ENCODE results near the gene FAM20C.

Gene FAM20C

DNA sequence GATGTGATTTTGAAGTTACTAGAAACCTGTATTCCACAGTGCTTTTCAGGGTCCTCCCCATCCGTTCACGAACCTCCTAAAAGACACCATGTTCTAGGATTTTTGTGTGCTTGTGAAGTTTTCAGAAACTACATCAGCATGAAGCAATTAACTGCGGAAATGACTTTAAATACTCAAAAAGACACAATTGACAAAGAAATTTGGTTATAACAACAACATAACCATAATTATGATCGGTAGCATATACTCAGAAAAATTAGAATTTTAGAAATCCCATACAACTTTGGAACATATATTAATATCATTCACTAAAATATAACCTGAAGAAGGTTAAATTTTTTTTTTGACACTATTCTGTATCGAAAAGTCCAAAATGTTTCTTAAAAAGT, 43.8 kb upstream of the FAM20C start:
- intact Hi-C loops (cut with DNase I; ENCODE audit: low total_unique reads) = loop anchor here (5.0 kb wide), 1 partner anchor 44 kb away; the partner anchor contains the start of gene FAM20C
- TF ChIP-seq, protein P1, sequence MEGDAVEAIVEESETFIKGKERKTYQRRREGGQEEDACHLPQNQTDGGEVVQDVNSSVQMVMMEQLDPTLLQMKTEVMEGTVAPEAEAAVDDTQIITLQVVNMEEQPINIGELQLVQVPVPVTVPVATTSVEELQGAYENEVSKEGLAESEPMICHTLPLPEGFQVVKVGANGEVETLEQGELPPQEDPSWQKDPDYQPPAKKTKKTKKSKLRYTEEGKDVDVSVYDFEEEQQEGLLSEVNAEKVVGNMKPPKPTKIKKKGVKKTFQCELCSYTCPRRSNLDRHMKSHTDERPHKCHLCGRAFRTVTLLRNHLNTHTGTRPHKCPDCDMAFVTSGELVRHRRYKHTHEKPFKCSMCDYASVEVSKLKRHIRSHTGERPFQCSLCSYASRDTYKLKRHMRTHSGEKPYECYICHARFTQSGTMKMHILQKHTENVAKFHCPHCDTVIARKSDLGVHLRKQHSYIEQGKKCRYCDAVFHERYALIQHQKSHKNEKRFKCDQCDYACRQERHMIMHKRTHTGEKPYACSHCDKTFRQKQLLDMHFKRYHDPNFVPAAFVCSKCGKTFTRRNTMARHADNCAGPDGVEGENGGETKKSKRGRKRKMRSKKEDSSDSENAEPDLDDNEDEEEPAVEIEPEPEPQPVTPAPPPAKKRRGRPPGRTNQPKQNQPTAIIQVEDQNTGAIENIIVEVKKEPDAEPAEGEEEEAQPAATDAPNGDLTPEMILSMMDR (IDR thresholded peaks at IDR 0.05) = no peak

DNA sequence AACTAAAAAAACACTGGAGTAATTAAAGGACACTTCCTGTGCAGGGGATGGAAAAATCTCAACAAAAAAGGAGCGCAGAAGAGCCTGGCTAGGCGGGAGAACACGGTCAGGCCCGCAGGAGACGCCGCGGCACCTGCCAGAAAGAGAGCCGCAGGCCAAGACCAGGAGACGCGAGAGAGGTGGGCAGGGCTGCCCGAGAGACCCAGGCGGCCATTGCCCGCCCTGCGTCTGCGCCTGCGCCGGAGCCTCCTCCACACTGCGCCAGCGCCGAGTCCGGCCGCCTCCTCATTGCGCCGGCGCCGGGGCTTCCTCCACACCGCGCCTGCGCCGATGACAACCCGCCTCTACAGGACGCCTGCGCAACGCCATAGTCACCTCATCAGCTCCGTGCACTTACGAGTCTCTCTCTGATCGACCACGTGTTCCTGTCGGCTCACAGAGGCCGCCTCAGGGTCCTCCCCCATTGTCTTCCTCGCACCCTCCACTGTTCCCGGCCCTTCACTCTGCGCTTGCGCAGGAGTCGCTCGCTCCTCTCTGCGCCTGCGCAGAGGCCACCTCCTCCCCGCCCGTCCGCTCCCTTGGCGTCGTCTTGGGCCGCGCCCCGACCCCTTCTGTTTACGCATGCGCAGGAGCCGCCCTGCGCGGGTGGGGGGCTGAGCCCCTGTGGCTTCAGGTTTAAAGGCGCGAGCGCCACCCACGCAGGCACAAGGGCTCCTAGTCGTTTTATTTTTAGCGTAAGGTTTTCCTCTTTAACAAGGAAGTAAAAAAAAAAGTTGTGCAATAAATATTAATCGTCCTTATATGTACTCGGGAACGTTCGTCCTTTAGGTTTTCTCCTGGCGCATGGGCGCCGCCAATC, 43.2 kb upstream of the FAM20C start:
- H3K4me1 ChIP-seq = peaks cover 0 to 28% (median 12%) of the 10 kb centered on the region in 4 donors
- peak overlapping the region; percentile 51 to 66 for H3K4me3 ChIP-seq
- no peaks in the 10 kb centered on the region for H3K27me3 ChIP-seq
- H3K9me3 ChIP-seq = no peaks in the 10 kb centered on the region
- TF ChIP-seq, protein P1 (IDR thresholded peaks at IDR 0.05) = no peak
- H3K36me3 ChIP-seq = no peaks in the 10 kb centered on the region
- H3K27ac ChIP-seq = peak overlapping the region; percentile 92 to 94
- intact Hi-C loops (cut with DNase I; ENCODE audit: low total_unique reads) = loop anchor here (5.0 kb wide), 1 partner anchor 43 kb away; the partner anchor contains the start of gene FAM20C
- DNase-seq = peak; percentile 98 to 99

More for the DNA sequence above, 43.8 kb upstream of the FAM20C start:
- H3K9me3 ChIP-seq = no peaks in the 10 kb centered on the region
- DNase-seq = no peak
- H3K4me1 ChIP-seq = peaks cover 0 to 28% (median 10%) of the 10 kb centered on the region in 4 donors
- no peaks in the 10 kb centered on the region for H3K27me3 ChIP-seq
- H3K36me3 ChIP-seq = no peaks in the 10 kb centered on the region
- H3K27ac ChIP-seq = peak overlapping the region; percentile 92 to 94
- H3K4me3 ChIP-seq = peak overlapping the region; percentile 51 to 66

DNA sequence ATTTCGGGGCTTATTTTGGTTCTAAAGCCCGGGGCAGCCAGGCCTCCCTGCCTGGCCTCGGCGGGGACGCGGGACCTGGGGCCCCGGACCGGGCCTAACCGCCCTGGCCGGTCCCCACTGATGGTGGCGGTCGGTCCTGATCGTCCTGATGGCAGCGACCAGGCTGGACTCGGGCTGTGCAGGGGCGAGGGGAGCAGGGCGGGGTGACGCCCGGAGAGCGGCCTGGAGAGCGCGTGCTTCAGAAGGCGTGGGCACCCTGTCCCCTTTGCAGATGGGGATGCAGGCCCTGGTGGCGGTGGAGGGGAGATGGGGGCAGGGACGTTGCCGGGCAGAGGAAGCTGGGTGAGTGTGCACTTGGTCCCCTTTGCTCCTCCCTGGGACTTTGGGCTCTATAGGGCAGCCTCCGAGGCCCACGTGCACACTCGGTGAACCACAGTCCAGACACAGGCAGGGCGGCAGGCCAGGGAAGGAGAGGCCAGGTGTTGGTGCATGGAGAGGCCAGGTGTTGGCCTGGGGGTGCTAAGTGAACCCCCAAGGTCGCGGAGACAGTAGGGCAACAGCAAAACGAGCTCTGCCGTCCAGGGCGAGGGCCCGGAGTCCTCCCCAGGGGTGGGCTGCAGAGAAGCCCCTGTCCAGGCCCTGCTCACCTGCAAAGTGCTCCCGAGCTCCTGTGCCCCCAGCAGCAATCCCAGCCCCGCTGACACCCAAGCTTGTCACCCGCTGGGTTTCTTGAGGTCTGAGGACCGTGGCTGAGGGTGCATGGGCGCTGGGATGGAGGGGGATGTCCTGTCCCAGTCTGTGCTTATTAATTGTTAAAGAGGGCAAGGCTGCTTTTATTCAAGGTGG, 42.4 kb upstream of the FAM20C start:
- DNase-seq = peak; percentile 45 to 83
- intact Hi-C loops (cut with DNase I; ENCODE audit: low total_unique reads) = loop anchor here (5.0 kb wide), 1 partner anchor 42 kb away; the partner anchor contains the start of gene FAM20C
- Histone ChIP-seq H3K4me1 (peaks cover 0 to 27% (median 12%) of the 10 kb centered on the region in 4 donors), H3K36me3 (no peaks in the 10 kb centered on the region), H3K27ac (peak overlapping the region; percentile 92 to 94), H3K27me3 (no peaks in the 10 kb centered on the region), H3K9me3 (no peaks in the 10 kb centered on the region), H3K4me3 (peak overlapping the region; percentile 51 to 66)
- TF ChIP-seq, protein P1 (IDR thresholded peaks at IDR 0.05) = no peak

DNA sequence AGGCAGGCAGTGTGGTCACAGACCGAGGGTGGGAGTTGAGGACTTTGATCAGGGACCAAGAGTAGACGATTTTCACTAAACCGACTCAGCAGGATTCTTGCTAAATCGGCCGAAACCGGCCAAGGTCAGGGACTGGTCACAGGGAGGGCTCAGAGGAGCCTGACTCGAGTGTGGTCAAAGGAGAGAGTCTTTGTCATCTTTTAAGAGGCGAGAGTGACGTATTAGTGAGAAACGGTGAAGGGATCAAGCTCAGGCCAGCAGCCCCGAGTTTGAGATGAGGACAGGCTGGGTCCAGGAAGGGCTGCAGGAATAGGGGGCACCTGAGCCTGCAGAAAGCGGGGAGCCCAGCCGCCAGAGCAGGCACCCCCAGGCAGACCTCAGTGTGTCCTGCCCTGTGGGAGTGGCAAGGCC, 41.6 kb upstream of the FAM20C start:
- intact Hi-C loops (cut with DNase I; ENCODE audit: low total_unique reads) = no loop called here
- no peak overlapping the region for H3K4me3 ChIP-seq
- DNase-seq = peak; percentile 33 to 66
- no peaks in the 10 kb centered on the region for H3K9me3 ChIP-seq
- no peak overlapping the region for H3K27ac ChIP-seq
- TF ChIP-seq, protein P1 (IDR thresholded peaks at IDR 0.05) = no peak
- H3K27me3 ChIP-seq = no peaks in the 10 kb centered on the region
- peaks cover 0 to 27% (median 12%) of the 10 kb centered on the region in 4 donors for H3K4me1 ChIP-seq
- H3K36me3 ChIP-seq = no peaks in the 10 kb centered on the region

DNA sequence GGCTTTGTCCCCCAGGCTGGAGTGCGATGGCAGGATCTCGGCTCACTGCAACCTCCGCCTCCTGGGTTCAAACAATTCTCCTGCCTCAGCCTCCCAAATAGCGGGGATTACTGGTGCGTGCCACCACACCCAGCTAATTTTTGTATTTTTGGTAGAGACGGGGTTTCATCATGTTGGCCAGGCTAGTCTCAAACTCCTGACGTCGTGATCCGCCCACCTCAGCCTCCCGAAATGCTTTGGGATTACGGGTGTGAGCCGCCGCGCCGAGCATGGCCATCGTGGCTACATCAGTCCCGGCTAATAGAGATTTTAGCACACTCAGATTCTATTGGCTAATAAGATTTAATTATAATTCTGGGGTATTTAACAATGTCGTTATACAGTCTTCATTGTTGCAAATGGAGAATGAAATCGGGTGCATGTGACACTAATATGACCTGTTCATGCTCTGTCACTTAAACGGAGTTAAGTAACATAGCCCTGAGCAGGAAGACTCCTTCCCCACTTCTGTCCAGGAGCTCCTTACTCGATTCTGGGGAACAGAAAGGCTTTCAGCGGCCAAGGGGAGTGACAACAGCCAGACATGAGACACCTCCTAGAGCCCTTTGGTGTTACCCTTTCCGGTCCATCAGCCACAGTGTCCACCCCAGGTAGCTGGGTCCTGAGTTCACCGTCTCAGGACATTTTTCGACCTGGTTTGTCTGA, 40.9 kb upstream of the FAM20C start:
- Histone ChIP-seq H3K27ac (no peak overlapping the region), H3K4me3 (no peak overlapping the region), H3K36me3 (no peaks in the 10 kb centered on the region), H3K9me3 (no peaks in the 10 kb centered on the region), H3K27me3 (no peaks in the 10 kb centered on the region), H3K4me1 (peaks cover 0 to 27% (median 12%) of the 10 kb centered on the region in 4 donors)
- peak in 1 of 2 donors; percentile 15 for DNase-seq
- intact Hi-C loops (cut with DNase I; ENCODE audit: low total_unique reads) = no loop called here
- TF ChIP-seq, protein P1 (IDR thresholded peaks at IDR 0.05) = no peak

Data from tibial artery (tissue), 4 donors.